GM18861 (cell line): Measurements from ENCODE around the gene CNTNAP3.
"Not testable (repeated sequence)": the region's sequence is repeated elsewhere in the genome, so short reads cannot be mapped to it uniquely, and the experiment has no call there.

Experiments used
- ATAC-seq: cut with Tn5 transposase; IDR thresholded peaks from one replicate; pipeline ENCODE4 v1.9.1; 2021; ENCODE audit not compliant: unreplicated experiment

Gene CNTNAP3

DNA sequence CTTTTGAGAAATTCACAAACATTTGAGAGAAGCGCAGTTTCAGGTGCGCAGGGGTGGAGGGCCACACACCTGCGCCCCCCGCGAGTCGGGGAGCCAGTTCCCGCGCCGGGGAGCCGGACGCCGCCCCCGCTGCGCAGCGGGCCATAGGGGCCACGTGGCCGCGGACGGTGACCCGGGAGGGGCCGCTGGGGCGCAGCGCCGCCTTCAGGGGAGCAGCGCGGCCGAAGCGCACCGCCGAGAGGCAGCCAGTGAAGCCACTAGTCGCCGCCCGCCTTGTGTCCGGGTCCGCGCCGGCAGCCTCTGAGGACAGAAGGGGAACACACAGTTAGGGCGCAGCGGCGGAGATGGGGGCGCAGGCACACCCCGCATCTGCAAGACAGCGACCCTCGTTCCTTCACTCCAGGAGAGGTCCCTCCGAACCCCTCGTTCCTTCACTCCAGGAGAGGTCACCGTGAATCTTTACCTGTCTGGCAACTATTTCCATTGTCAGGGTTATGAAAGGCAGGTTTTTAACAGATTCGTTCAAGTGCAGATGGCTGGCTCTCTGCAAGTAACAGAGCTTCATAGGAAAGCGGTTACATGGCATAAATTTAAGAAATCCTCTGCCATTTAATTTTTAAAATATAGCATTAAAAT, 209.2 kb downstream of the CNTNAP3 start:
- peak; percentile 49 for ATAC-seq

DNA sequence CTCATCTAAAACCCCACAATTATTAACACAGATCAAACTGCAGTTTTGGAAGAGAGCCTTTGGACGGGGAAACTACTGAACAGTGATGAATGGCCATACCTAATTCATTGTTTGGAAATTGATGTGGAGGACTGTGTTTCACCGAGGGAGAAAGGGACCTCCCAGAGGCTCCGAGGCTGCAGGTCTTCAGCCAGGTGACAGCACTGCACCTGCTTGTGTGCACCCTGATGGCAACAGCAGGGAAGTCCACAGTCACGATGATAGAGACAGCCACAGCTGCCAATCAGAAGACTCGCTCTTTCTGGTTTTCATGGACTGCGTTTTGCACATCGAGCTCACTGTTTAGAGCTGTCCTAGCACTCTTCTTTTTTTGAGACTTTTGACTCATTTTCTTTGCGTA, 214.4 kb downstream of the CNTNAP3 start:
- not testable (repeated sequence) for ATAC-seq

DNA sequence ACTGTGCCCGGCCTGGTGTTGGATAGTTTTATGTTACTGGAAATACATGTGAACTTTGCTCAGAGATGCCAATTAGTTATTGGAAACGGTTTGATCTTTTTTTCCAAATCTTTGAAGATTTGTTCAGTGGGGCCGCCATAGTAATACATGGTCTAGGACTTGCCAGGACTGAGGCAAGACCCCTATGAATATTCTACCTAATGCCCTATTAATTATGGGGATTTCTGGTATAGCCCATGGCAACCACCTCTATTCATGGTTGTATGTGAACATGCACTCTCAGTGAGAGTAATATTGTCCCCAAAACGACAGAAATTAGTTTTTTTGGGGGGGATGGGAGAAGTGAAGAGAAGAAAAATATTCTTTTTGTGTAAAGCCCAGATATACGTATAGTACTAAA, 220.3 kb downstream of the CNTNAP3 start:
- ATAC-seq: not testable (repeated sequence)

DNA sequence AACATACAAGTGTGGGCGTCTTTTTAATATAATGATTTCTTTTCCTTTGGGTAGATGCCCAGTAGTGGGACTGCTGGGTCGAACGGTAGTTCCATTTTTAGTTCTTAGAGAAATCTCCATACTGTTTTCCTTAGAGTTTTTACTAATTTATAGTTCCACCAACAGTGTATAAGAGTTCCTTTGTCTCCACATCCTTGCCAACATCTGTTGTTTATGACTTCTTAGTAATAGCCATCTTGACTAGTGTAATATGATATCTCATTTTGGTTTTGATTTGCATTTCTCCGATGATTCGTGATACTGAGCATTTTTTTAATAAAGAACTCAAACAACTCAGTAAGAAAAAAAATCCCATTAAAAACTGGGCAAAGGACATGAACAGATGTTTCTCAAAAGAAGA, 225.0 kb downstream of the CNTNAP3 start:
- ATAC-seq: not testable (repeated sequence)

DNA sequence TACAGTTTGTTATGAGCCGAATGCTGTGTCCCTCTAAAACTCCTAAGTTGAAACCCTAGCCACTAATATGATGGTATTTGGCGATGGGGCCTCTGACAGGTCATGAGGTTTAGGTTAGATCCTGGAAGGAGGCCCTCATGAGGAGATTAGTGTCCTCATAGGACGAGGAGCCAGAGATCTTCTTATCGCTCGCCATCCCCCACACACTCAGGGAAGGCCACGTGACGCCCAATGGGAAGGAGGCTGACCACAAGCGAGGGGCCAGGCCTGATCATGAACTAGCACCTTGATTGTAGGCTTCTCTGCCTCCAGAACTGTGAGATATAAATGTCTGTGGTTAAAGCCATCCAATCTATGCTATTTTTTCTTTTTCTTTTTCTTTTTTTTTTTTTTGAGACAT, 233.5 kb downstream of the CNTNAP3 start:
- ATAC-seq: not testable (repeated sequence)

DNA sequence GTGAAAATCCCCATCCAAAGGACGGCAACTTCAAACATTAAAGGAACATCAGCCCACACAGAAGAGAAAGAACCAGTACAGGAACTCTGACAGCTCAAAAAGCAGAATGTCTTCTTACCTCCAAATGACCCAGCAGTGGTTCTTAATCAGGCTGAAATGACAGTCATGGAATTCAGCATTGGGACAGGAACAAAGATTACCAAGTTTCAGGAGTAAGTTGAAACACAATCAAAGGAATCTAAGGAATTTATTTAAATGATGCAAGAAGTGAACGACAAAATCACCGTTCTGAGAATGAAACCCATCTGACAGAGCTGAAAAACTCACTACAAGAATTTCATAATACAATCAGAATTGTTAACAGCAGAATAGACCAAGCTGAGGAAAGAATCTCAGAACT, 241.1 kb downstream of the CNTNAP3 start:
- ATAC-seq: not testable (repeated sequence)

DNA sequence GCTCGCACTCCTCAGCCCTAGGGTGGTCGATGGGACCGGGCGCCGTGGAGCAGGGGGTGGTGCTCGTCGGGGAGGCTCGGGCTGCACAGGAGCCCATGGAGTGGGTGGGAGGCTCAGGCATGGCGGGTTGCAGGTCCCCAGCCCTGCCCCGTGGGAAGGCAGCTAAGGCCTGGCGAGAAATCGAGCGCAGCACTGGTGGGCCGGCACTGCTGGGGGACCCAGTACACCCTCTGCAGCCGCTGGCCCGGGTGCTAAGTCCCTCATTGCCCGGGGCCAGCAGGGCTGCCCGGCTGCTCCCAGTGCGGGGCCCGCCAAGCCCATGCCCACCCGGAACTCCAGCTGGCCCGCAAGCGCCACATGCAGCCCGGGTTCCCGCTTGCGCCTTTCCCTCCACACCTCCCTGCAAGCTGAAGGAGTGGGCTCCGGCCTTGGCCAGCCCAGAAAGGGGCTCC, 245.6 kb downstream of the CNTNAP3 start:
- ATAC-seq: not testable (repeated sequence)

DNA sequence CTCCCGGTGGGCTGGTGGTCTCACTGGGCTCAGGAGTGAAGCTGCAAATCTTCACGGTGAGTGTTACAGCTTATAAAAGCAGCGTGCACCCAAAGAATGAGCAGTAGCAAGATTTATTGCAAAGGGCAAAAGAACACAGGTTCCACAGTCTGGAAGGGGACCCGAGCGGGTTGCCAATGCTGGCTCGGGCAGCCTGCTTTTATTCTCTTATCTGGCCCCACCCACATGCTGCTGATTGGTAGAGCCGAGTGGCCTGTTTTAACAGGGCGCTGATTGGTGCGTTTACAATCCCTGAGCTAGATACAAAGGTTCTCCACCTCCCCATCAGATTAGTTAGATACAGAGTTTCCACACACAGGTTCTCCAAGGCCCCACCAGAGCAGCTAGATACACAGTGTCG, 246.2 kb downstream of the CNTNAP3 start:
- not testable (repeated sequence) for ATAC-seq

DNA sequence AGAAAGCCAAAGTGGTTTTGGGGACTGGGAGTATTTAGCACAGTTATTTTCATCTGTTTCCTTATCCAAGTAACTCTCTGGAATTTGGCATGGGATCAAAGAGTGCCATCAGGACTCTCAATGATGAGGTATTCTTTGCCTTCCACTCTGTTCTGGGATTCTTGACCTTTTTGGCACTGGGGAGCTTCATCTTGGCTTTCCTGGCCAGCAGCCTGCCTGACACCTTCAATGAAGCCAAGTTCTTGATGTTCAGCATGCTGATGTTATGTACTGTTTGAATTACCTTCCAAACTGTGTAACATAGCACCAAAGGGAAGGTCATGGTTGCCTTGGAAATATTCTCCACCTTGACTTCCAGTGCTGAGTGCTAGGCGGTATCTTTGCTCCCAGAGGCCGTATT, 248.8 kb downstream of the CNTNAP3 start:
- ATAC-seq: not testable (repeated sequence)

DNA sequence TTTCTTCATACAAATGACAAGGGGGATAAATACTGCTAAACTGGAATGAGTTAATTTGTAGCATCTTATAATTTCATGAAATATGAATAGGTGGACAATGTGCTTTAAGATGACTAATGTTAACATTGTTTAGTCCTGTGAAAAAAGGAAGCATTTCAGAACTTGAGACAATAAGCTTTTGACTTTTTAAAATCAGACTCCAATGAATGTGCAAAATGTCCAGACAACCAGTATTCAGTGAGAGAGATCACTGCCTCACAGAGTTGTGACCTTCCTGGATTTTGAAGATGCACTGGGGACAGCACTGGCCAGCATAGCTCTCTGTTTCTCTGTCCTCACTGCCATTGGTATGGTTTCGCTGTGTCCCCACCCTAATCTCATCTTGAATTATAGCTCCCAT, 249.7 kb downstream of the CNTNAP3 start:
- ATAC-seq: not testable (repeated sequence)

DNA sequence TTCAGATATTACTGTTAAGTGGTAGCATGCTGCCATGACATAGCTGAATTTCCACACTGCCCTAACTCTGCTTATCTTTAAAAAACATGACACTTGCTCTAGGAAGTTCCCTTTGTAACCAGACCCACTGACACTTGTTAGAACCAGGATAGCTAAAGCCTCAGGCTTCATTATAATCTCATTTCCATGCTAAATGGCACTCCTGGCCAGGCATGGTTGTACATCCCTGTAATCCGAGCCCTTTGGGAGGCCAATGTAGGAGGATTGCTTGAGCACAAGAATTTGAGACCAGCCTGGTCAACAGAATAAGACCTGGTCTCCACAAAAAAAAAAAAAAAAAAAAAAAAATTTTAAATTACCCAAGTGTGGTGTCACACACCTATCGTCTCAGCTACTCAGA, 254.1 kb downstream of the CNTNAP3 start:
- ATAC-seq: not testable (repeated sequence)

DNA sequence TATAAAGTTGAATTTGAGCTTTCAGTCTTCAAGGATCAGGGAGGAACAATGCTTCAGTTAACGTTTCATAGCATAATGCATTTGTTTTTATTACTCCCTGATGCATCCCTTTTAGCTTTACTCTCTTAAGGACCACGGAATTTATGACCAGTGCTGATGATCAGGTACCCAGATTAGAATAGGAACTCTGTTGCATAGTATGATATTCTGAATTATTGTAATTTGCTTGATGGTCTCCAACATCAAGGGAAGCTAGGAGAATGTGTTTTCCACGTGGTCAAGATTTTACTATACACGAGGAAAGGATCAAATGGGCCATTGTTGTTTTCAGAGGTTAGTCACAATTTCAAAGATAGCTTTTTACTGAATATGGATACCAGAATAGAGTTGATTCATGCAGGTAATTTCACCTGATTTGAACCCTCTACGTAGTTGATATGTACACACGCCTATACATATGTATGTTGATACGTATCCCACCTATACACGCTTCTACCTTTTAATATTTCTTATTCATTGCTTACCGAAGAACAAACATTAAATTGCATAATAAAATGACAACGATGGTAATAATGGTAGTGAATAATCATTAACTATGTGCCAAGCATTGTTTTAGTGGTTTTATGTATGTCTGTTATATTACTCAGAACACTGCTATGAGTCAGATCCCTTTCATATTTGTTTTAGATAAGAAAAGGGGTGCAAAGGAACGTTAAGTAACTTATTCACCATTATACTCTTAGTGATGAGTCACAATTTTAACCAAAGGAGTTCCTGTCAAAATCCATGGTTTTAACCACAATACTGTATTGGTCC, 257.6 kb downstream of the CNTNAP3 start:
- ATAC-seq: peak; percentile 83

DNA sequence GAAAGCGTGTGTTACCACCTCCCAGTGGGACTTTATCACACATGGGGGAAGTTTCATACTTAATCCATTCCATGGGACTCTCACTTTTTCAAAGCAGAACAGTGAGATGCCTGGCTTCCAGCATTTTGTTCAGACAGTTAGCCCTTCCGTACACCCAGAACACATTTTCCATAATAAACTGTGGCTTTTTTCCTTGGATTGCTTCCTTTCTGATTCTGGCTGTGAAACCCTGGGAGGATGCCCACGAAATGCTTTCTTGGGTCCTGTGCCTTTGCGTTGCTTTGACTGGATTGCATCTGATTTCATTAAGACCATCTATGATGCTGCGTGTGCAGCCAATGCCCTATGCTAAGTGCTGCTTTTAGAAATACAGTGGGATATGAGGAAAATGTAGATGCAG, 259.1 kb downstream of the CNTNAP3 start:
- not testable (repeated sequence) for ATAC-seq

DNA sequence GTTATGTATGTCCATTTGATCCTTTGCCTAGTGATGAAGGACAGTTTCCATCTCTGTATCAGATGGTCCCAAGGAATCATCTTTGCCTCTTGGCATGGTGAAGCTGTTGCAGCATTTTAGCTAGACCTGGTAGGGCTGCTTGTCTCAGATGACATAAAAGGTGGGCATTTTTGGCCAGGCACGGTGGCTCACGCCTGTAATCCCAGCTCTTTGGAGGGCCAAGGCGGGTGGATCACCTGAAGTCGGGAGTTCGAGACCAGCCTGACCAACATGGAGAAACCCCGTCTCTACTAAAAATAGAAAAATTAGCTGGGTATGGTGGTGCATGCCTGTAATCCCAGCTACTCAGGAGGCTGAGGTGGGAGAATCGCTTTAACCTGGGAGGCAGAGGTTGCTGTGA, 259.8 kb downstream of the CNTNAP3 start:
- not testable (repeated sequence) for ATAC-seq

DNA sequence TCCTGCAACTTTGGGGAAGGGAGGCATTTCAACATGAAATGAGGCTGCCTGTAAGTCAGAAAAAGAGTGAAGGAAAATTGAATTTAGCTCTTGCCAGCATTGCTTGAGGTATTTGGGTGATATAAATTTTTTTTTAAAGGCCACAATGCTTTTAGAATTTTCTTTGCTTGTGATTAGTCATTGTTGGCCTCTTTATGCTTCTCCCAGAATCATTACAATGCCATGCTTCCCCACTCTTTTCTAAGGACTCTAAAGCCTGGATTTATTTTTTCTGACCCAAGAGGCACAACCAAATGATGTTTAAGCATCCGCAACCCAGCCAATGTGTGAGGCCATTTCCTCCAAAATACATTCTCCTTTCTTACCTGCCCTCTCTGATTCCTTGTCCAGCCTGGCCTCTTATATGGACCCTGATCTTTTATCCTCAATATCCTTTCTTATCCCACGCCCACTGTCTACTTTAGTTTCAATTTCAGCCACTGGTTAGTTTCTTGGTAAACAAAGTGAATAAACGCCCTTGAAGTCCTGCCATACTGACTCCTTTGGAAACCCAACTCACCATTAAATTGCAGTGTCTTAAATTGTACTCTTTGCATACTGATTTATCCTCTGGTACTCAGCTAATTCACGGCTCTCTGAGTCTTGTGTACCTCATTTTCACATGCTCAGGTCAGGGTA, 261.9 kb downstream of the CNTNAP3 start:
- ATAC-seq: not testable (repeated sequence)
